HG03565 (cell line): Measurements from ENCODE around the gene TIMM10.

Source experiments
- ATAC-seq: cut with Tn5 transposase; IDR thresholded peaks from one replicate; pipeline ENCODE4 v1.9.1; 2021; ENCODE audit warnings: mild to moderate bottlenecking, moderate library complexity; ENCODE audit not compliant: unreplicated experiment

Gene TIMM10

GRCh38 chr11:57485217-57485990, 45.1 kb downstream of the TIMM10 start:
- no peak for ATAC-seq

GRCh38 chr11:57484141-57484710, 46.3 kb downstream of the TIMM10 start:
- peak; percentile 48 for ATAC-seq

GRCh38 chr11:57483562-57483918, 47.0 kb downstream of the TIMM10 start:
- no peak for ATAC-seq

- no peak for ATAC-seq
These were observed 47.6 kb downstream of the TIMM10 start for GRCh38 chr11:57482782-57483561.

GRCh38 chr11:57481915-57482781, 48.4 kb downstream of the TIMM10 start:
- ATAC-seq: no peak

GRCh38 chr11:57481315-57481714, 49.2 kb downstream of the TIMM10 start:
- no peak for ATAC-seq

- ATAC-seq: peak; percentile 27
These were observed 50.0 kb downstream of the TIMM10 start for GRCh38 chr11:57480409-57481137.

GRCh38 chr11:57479911-57480310, 50.6 kb downstream of the TIMM10 start:
- no peak for ATAC-seq

GRCh38 chr11:57479021-57479663, 51.4 kb downstream of the TIMM10 start:
- no peak for ATAC-seq
